HCT116 (cell line): ENCODE results near the gene SYT7. TPM values are rescaled to one million over a fixed set of nuclear protein-coding genes. Genes with fewer than 3 reads are reported as not detected.

Experiments used
- ATAC-seq: fragments of 200-7000 bp; cut with Tn5 transposase; 2 replicates; pipeline ENCODE4 v1.9.1; 2020; ENCODE audit warnings: mild to moderate bottlenecking, moderate library complexity
- BruUV-seq: library from RNA; stranded (reverse); fragments of 400-500 nt; replicated peaks from 2 replicates; lab custom pipeline; 2021; lab: Mats Ljungman, UMichigan
- CTCF ChIA-PET: fragments of 300-600 bp; sonication (Branson Sonifier 250); formaldehyde crosslinking; loops from one replicate; lab custom pipeline; 2021; ENCODE audit warnings: antibody characterized with exemption; lab: Charles Lee
- POLR2A ChIA-PET: fragments of 300-600, 350-600 bp; sonication (Branson Sonifier 250); formaldehyde crosslinking; loops from one replicate; lab custom pipeline; 2021; ENCODE audit warnings: antibody characterized with exemption; lab: Charles Lee
- RAD21 ChIA-PET, 2 experiments: fragments of 300-600 bp; sonication (Branson Sonifier 250); formaldehyde crosslinking; loops; one replicate each; lab custom pipeline; 2023; ENCODE audit warnings: low total read pairs in 2 of 2; ENCODE audit not compliant: uncharacterized antibody in 2 of 2, unreplicated experiment in 2 of 2, low non-redundant PET in 1 of 2; lab: Charles Lee
- DNase-seq: peaks from one replicate; pipeline ENCODE4 v3.0.0-alpha.2; 2010; ENCODE audit warnings: low read depth, low spot score
- H2AFZ ChIP-seq: fragments of 200-600 bp; shearing (Covaris generic), sonication (generic); 2 replicates; pipeline ENCODE4 v1.6.1; 2017; ENCODE audit warnings: low read depth, mixed run types, mixed read lengths, antibody characterized with exemption, low read length; ENCODE audit not compliant: poor library complexity, severe bottlenecking
- H3K27ac ChIP-seq: 2 replicates; pipeline ENCODE4 v1.5.1; 2012; ENCODE audit warnings: low read depth, low read length
- H3K27me3 ChIP-seq: fragments of 200-600 bp; sonication (generic); 2 replicates; pipeline ENCODE4 v1.6.1; 2016; ENCODE audit warnings: mixed run types, low read length, mixed read lengths; ENCODE audit not compliant: insufficient read depth
- H3K36me3 ChIP-seq, 2 experiments: fragments of 200-500 bp in 1 of 2; fragments of 200-600 bp in 1 of 2; sonication (Bioruptor generic) in 1 of 2; sonication (generic) in 1 of 2; 2 replicates each; pipeline versions ENCODE4 v1.5.1 to v1.6.1; 2014 to 2016; ENCODE audit warnings: low read length in 2 of 2, inconsistent platforms in 1 of 2, mixed read lengths in 1 of 2, mixed run types in 1 of 2; ENCODE audit not compliant: insufficient read depth in 2 of 2, control insufficient read depth in 1 of 2
- H3K4me1 ChIP-seq, 2 experiments: fragments of 200-600 bp in 1 of 2; sonication (generic) in 1 of 2; 2 replicates each; pipeline versions ENCODE4 v1.5.1 to v1.6.1; 2012 to 2017; ENCODE audit warnings: low read length in 2 of 2, inconsistent platforms in 1 of 2, mild to moderate bottlenecking in 1 of 2, mixed read lengths in 1 of 2, mixed run types in 1 of 2, moderate library complexity in 1 of 2; ENCODE audit not compliant: insufficient read depth in 2 of 2, control insufficient read depth in 1 of 2
- H3K4me2 ChIP-seq: fragments of 200-600 bp; sonication (generic); 2 replicates; pipeline ENCODE4 v1.6.1; 2017; ENCODE audit warnings: mixed run types, low read length, mixed read lengths
- H3K4me3 ChIP-seq, 2 experiments: fragments of 200-600 bp in 1 of 2; sonication (generic) in 1 of 2; replicated peaks in 1 of 2; 2 replicates each; pipeline ENCODE4 v1.5.1; 2011 to 2016; ENCODE audit warnings: low read length in 2 of 2, control low read depth in 1 of 2, low read depth in 1 of 2, mild to moderate bottlenecking in 1 of 2, mixed read lengths in 1 of 2, mixed run types in 1 of 2
- H3K79me2 ChIP-seq: fragments of 200-600 bp; sonication (generic); 2 replicates; pipeline ENCODE4 v1.6.1; 2017; ENCODE audit warnings: mild to moderate bottlenecking, mixed run types, low read length, moderate library complexity, mixed read lengths; ENCODE audit not compliant: insufficient read depth
- H3K9ac ChIP-seq: fragments of 200-600 bp; sonication (generic); 2 replicates; pipeline ENCODE4 v1.6.1; 2016; ENCODE audit warnings: low read length, mixed read lengths
- H3K9me2 ChIP-seq: fragments of 200-600 bp; sonication (generic), shearing (Covaris generic); 2 replicates; pipeline ENCODE4 v1.6.1; 2017; ENCODE audit warnings: mixed run types, mild to moderate bottlenecking, moderate library complexity; ENCODE audit not compliant: insufficient read depth
- H3K9me3 ChIP-seq, 2 experiments: fragments of 200-500 bp in 1 of 2; fragments of 200-600 bp in 1 of 2; sonication (Bioruptor generic) in 1 of 2; sonication (generic) in 1 of 2; 2 replicates each; pipeline ENCODE4 v1.6.1; 2014 to 2017; ENCODE audit warnings: low read length in 2 of 2, mixed read lengths in 2 of 2, inconsistent platforms in 1 of 2, low read depth in 1 of 2, mild to moderate bottlenecking in 1 of 2, mixed run types in 1 of 2, moderate library complexity in 1 of 2; ENCODE audit not compliant: control insufficient read depth in 1 of 2, insufficient read depth in 1 of 2
- H4K20me1 ChIP-seq: fragments of 200-600 bp; sonication (generic), shearing (Covaris generic); 2 replicates; pipeline ENCODE4 v1.6.1; 2017; ENCODE audit warnings: mixed run types, mild to moderate bottlenecking, moderate library complexity; ENCODE audit not compliant: insufficient read depth
- ATF3 ChIP-seq: IDR thresholded peaks from 2 replicates; pipeline ENCODE4 v1.6.1; 2012
- CTCF ChIP-seq, 3 experiments: fragments of 200-600 bp in 1 of 3; sonication (generic) in 1 of 3; IDR thresholded peaks in 2 of 3; conservative IDR thresholded peaks in 1 of 3; 2 replicates each; pipeline ENCODE4 v1.5.1; 2012 to 2017; ENCODE audit warnings: low read depth in 2 of 3, low read length in 2 of 3, antibody characterized with exemption in 1 of 3, borderline replicate concordance in 1 of 3, control low read depth in 1 of 3, mild to moderate bottlenecking in 1 of 3, mixed read lengths in 1 of 3, mixed run types in 1 of 3, moderate library complexity in 1 of 3; ENCODE audit not compliant: insufficient read depth in 1 of 3
- EGR1 ChIP-seq: IDR thresholded peaks from 2 replicates; pipeline ENCODE4 v1.6.1; 2012; ENCODE audit warnings: low read depth
- ELF1 ChIP-seq: IDR thresholded peaks from 2 replicates; pipeline ENCODE4 v1.6.1; 2012; ENCODE audit warnings: low read depth, borderline replicate concordance
- EZH2 ChIP-seq: fragments of 200-600 bp; sonication (generic); IDR thresholded peaks from 2 replicates; pipeline ENCODE4 v1.6.1; 2017; ENCODE audit warnings: antibody characterized with exemption, mixed run types
- EZH2phosphoT487 ChIP-seq: fragments of 200-600 bp; IDR thresholded peaks from 2 replicates; pipeline ENCODE4 v1.6.1; 2018; ENCODE audit warnings: antibody characterized with exemption, borderline replicate concordance
- FOSL1 ChIP-seq: IDR thresholded peaks from 2 replicates; pipeline ENCODE4 v1.6.1; 2012; ENCODE audit warnings: low read depth
- POLR2A ChIP-seq: IDR thresholded peaks from 2 replicates; pipeline ENCODE4 v1.7.0; 2011; ENCODE audit warnings: borderline replicate concordance; ENCODE audit not compliant: insufficient read depth, insufficient read length; ENCODE audit errors: extremely low read depth
- POLR2AphosphoS5 ChIP-seq: IDR thresholded peaks from 2 replicates; pipeline ENCODE4 v1.6.1; 2011; ENCODE audit warnings: mild to moderate bottlenecking, low read depth, low read length, moderate library complexity
- RAD21 ChIP-seq: IDR thresholded peaks from 2 replicates; pipeline ENCODE4 v1.6.1; 2012; ENCODE audit warnings: low read depth, mild to moderate bottlenecking
- REST ChIP-seq: IDR thresholded peaks from 2 replicates; pipeline ENCODE4 v1.6.1; 2012; ENCODE audit warnings: low read depth
- SIN3A ChIP-seq: IDR thresholded peaks from 2 replicates; pipeline ENCODE4 v1.6.1; 2012; ENCODE audit warnings: low read depth
- SP1 ChIP-seq: IDR thresholded peaks from 2 replicates; pipeline ENCODE4 v1.6.1; 2012; ENCODE audit warnings: low read depth
- SRF ChIP-seq: IDR thresholded peaks from 2 replicates; pipeline ENCODE4 v1.6.1; 2012; ENCODE audit warnings: low read depth
- TCF7L2 ChIP-seq: IDR thresholded peaks from 2 replicates; pipeline ENCODE4 v1.7.0; 2011; ENCODE audit warnings: borderline replicate concordance, inconsistent platforms; ENCODE audit not compliant: insufficient read depth, insufficient read length; ENCODE audit errors: extremely low read depth
- YY1 ChIP-seq: IDR thresholded peaks from 2 replicates; pipeline ENCODE4 v1.6.1; 2011; ENCODE audit warnings: low read length, low read depth, moderate library complexity, mild to moderate bottlenecking; ENCODE audit not compliant: insufficient replicate concordance; ENCODE audit errors: extremely low read depth
- ZFX ChIP-seq: fragments of 450-650 bp; IDR thresholded peaks from 2 replicates; pipeline ENCODE4 v1.6.1; 2017
- ZNF274 ChIP-seq: fragments of 200-500 bp; sonication (Bioruptor generic); IDR thresholded peaks from 2 replicates; pipeline ENCODE4 v1.6.1; 2014; ENCODE audit warnings: mild to moderate bottlenecking, low read depth, low read length, inconsistent platforms
- intact Hi-C: fragments of 100-400 bp; cut with micrococcal nuclease; formaldehyde crosslinking; loops from 2 replicates; pipeline ENCODE4 v1.10.0; 2022
- total RNA-seq: library from RNA; stranded (reverse); gene quantifications from one replicate; pipeline ENCODE4 v1.2.1, GENCODE V29; 2021; ENCODE audit not compliant: unreplicated experiment

SYT7 gene
- total RNA-seq, 1 experiment from 2014 or later, result 27.4 TPM

- Histone ChIP-seq H3K79me2 (no peaks in the 10 kb centered on the region), H3K27me3 (no peaks in the 10 kb centered on the region), H3K36me3 (no peaks in the 10 kb centered on the region), H4K20me1 (no peaks in the 10 kb centered on the region), H3K9ac (no peak overlapping the region), H3K9me3 (no peaks in the 10 kb centered on the region), H3K4me2 (no peak overlapping the region), H3K4me3 (no peak overlapping the region), H3K9me2 (no peaks in the 10 kb centered on the region), H2AFZ (no peak overlapping the region), H3K27ac (no peak overlapping the region), H3K4me1 (no peaks in the 10 kb centered on the region)
- intact Hi-C loops, result no loop called here
- no peak for ATAC-seq
- RAD21 ChIA-PET, result no interaction called here
- POLR2A ChIA-PET, result no interaction called here
- DNase-seq, result no peak
- TF ChIP-seq ZFX (no peak), FOSL1 (no peak), RAD21 (no peak), SIN3A (no peak), EZH2 (no peak), SP1 (no peak), TCF7L2 (no peak), ATF3 (no peak), EGR1 (no peak), ELF1 (no peak), POLR2AphosphoS5 (no peak), EZH2phosphoT487 (no peak), REST (no peak), SRF (no peak), POLR2A (no peak), YY1 (no peak), ZNF274 (no peak), CTCF (IDR thresholded peaks at IDR 0.05 in 2 of 3, conservative IDR thresholded peaks at IDR 0.05 in 1 of 3; ENCODE audit: borderline replicate concordance in 1 of 3, insufficient read depth in 1 of 3, low read depth in 2 of 3, low read length in 2 of 3) (no peak)
- BruUV-seq, result no TSS peak
- CTCF ChIA-PET, result interaction anchor here (1.0 to 1.8 kb wide), 3 partner anchors 12 to 48 kb away, joined by 3 to 4 read pairs (median 3); no protein-coding TSS in a partner anchor
These were observed 86.4 kb downstream of the SYT7 start for GRCh38 chr11:61494381-61494961.
